T-cell (primary cell): ENCODE measurements around the gene LAMTOR5. TPM values are rescaled to one million over a fixed set of nuclear protein-coding genes. Genes with fewer than 3 reads are reported as not detected.
"Not testable (repeated sequence)": the region's sequence is repeated elsewhere in the genome, so short reads cannot be mapped to it uniquely, and the experiment has no call there.

Experiments used
- ATAC-seq, 4 experiments: fragments of 200-7000 bp in 3 of 4; fragments of 150-1000 bp in 1 of 4; cut with Tn5 transposase; replicated peaks in 1 of 4; 1 replicate in 3 of 4; 2 replicates in 1 of 4; pipeline ENCODE4 v1.10.0; 2021; ENCODE audit warnings: moderate library complexity in 3 of 4, mild to moderate bottlenecking in 2 of 4, moderate number of reproducible peaks in 1 of 4
- CTCF ChIA-PET, 2 donors: fragments of 300-600 bp; sonication (Branson Sonifier 250); formaldehyde crosslinking; loops; one replicate each; lab custom pipeline; 2022; ENCODE audit warnings: antibody characterized with exemption in 2 of 2; lab: Charles Lee
- POLR2A ChIA-PET, 2 donors: fragments of 300-600 bp; sonication (Branson Sonifier 250); formaldehyde crosslinking; loops; one replicate each; lab custom pipeline; 2022; ENCODE audit warnings: antibody characterized with exemption in 2 of 2; lab: Charles Lee
- DNase-seq, 35 experiments: peaks; one replicate each; pipeline versions ENCODE4 v3.0.0 to v3.0.0-alpha.2; 2013 to 2023
- H3K27ac ChIP-seq: one replicate; pipeline ENCODE4 v1.5.1; 2013; ENCODE audit warnings: low read length
- H3K27me3 ChIP-seq, 2 experiments: replicated peaks in 1 of 2; 1 replicate in 1 of 2; 2 replicates in 1 of 2; pipeline versions ENCODE4 v1.6.1 to v1.7.0; 2013; ENCODE audit warnings: low read length in 1 of 2, mixed read lengths in 1 of 2; ENCODE audit not compliant: control insufficient read depth in 2 of 2, insufficient read depth in 2 of 2; ENCODE audit errors: extremely low read depth in 1 of 2
- H3K36me3 ChIP-seq, 2 donors: 1 replicate in 1 of 2; 2 replicates in 1 of 2; pipeline versions ENCODE4 v1.6.1 to v1.7.0; 2013; ENCODE audit warnings: low read length in 1 of 2; ENCODE audit not compliant: control insufficient read depth in 2 of 2, insufficient read depth in 1 of 2; ENCODE audit errors: extremely low read depth in 1 of 2
- H3K4me1 ChIP-seq, 2 experiments: 1 replicate in 1 of 2; 2 replicates in 1 of 2; pipeline versions ENCODE4 v1.6.1 to v1.7.0; 2013; ENCODE audit warnings: low read length in 2 of 2, mixed read lengths in 1 of 2; ENCODE audit not compliant: insufficient read depth in 2 of 2, control insufficient read depth in 1 of 2; ENCODE audit errors: extremely low read depth in 1 of 2
- H3K4me3 ChIP-seq, 2 donors: 1 replicate in 1 of 2; 2 replicates in 1 of 2; pipeline versions ENCODE4 v1.5.1 to v1.7.0; 2013; ENCODE audit warnings: mild to moderate bottlenecking in 2 of 2, low read length in 1 of 2, moderate library complexity in 1 of 2; ENCODE audit not compliant: control insufficient read depth in 1 of 2; ENCODE audit errors: extremely low read depth in 1 of 2
- H3K9me3 ChIP-seq: 2 replicates; pipeline ENCODE4 v1.7.0; 2013
- H3K27ac Mint-ChIP-seq, 2 donors: one replicate each; pipeline ENCODE4 v1.8.0; 2020 to 2021; ENCODE audit warnings: mild to moderate bottlenecking in 2 of 2, mixed read lengths in 2 of 2
- H3K27me3 Mint-ChIP-seq, 2 donors: one replicate each; pipeline ENCODE4 v1.8.0; 2021 to 2022; ENCODE audit warnings: mixed read lengths in 2 of 2
- H3K36me3 Mint-ChIP-seq: one replicate; pipeline ENCODE4 v1.8.0; 2021; ENCODE audit warnings: mixed read lengths
- H3K4me1 Mint-ChIP-seq, 3 donors: one replicate each; pipeline ENCODE4 v1.8.0; 2020 to 2022; ENCODE audit warnings: mixed read lengths in 3 of 3, mild to moderate bottlenecking in 1 of 3
- H3K4me3 Mint-ChIP-seq, 3 donors: one replicate each; pipeline ENCODE4 v1.8.0; 2020 to 2022; ENCODE audit warnings: mild to moderate bottlenecking in 3 of 3, mixed read lengths in 3 of 3, moderate library complexity in 3 of 3
- H3K9me3 Mint-ChIP-seq, 3 donors: one replicate each; pipeline ENCODE4 v1.8.0; 2020 to 2022; ENCODE audit warnings: mixed read lengths in 3 of 3
- WGBS: methylation state at CpG from one replicate; pipeline ENCODE4 v1.1.5; 2013; ENCODE audit warnings: missing lambda C conversion rate; ENCODE audit not compliant: insufficient coverage; 5-methylcytosine and 5-hydroxymethylcytosine counted together
- total RNA-seq, 35 experiments: library from RNA in 6 of 35; stranded (reverse) in 6 of 35; fragments of 120-200 nt in 1 of 35; gene quantifications; one replicate each; pipeline versions ENCODE4 v1.2.1 to v1.2.4 and lab custom pipeline; 2013 to 2026

The LAMTOR5 gene
- total RNA-seq, 5 donors from 2014 or later (not counting 1 experiment from before 2014, with no cell fraction given) = 60.0 to 68.6 (median 67.0) TPM

DNA sequence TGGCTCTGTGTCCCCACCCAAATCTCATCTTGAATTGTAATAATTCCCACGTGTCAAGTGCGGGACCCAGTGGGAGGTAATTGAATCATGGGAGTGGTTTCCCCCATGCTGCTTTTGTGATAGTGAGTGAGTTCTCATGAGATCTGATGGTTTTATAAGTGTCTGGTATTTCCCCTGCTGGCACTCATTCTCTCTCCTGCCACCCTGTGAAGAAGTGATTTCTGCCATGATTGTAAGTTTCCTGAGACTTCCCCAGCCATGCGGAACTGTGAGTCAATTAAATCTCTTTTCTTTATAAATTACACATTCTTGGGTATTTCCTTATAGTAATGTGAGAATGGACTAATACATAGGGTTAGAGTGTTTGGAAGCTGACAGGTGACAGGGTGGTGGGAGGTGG is 32.4 kb upstream of the LAMTOR5 start:
- not testable (repeated sequence) for H3K27ac Mint-ChIP-seq, H3K4me3 Mint-ChIP-seq

DNA sequence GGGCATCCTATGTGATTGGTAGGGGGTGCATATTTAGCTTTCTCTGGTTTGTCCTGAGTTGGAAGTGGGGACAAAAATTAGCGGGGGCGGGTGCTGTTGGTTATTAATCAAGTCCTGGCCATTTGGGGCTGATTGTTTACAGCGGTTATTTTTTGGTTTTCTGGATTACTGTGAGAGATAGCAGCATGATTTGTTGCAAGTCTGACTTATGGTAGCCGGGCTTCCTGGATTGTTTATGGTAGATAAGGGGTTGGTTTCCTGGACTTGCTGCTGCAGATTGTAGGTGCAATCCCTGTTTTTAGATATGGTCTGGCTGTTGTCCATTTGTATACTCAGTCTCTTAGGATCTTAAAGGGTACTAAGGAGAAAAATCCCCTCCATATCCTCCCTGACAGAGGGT is 31.4 kb upstream of the LAMTOR5 start:
- H3K27ac ChIP-seq = no peak overlapping the region
- no peaks in the 10 kb centered on the region for H3K36me3 ChIP-seq
- Mint-ChIP-seq H3K9me3 (no peaks in the 10 kb centered on the region), H3K36me3 (no peaks in the 10 kb centered on the region), H3K27ac (no peak overlapping the region), H3K4me1 (no peaks in the 10 kb centered on the region), H3K27me3 (peaks cover 6 to 19% of the 10 kb centered on the region in 2 donors), H3K4me3 (no peak overlapping the region)
- DNase-seq (no peak), ATAC-seq (no peak)
- no peak overlapping the region for H3K4me3 ChIP-seq
- no peaks in the 10 kb centered on the region for H3K4me1 ChIP-seq
- 49% methylated on average over 3 of the region's 4 CpGs for WGBS
- no peaks in the 10 kb centered on the region for H3K9me3 ChIP-seq
- peaks cover 0 to 25% of the 10 kb centered on the region in 2 experiments for H3K27me3 ChIP-seq
- ChIA-PET CTCF (no interaction called here), POLR2A (no interaction called here)

More for the DNA sequence above, 32.4 kb upstream of the LAMTOR5 start:
- H3K36me3 ChIP-seq, H3K4me1 Mint-ChIP-seq, H3K36me3 Mint-ChIP-seq, H3K4me1 ChIP-seq, H3K9me3 Mint-ChIP-seq, ATAC-seq, H3K9me3 ChIP-seq, H3K27ac ChIP-seq, CTCF ChIA-PET, H3K4me3 ChIP-seq, POLR2A ChIA-PET, DNase-seq: not testable (repeated sequence)
- H3K27me3 Mint-ChIP-seq = peaks cover 3 to 17% of the 10 kb centered on the region in 2 donors
- peaks cover 0 to 17% of the 10 kb centered on the region in 2 experiments for H3K27me3 ChIP-seq
- no CpG with 5 or more reads among the region's 3 CpGs for WGBS

GRCh38 chr1:110437645-110438299 is 30.3 kb upstream of the LAMTOR5 start:
- H3K9me3 Mint-ChIP-seq, H3K4me3 ChIP-seq, H3K36me3 ChIP-seq, H3K4me1 Mint-ChIP-seq, H3K36me3 Mint-ChIP-seq, H3K4me1 ChIP-seq, H3K9me3 ChIP-seq, POLR2A ChIA-PET, H3K27ac ChIP-seq, H3K27ac Mint-ChIP-seq, ATAC-seq, DNase-seq, H3K4me3 Mint-ChIP-seq: not testable (repeated sequence)
- CTCF ChIA-PET = interaction anchor here in 1 of 2 donors (0.9 kb wide), 1 partner anchor 26 kb away, joined by 3 read pairs; no protein-coding TSS in a partner anchor
- 65% methylated on average over 6 of the region's 9 CpGs for WGBS
- peaks cover 10 to 16% of the 10 kb centered on the region in 2 donors for H3K27me3 Mint-ChIP-seq
- H3K27me3 ChIP-seq = peaks cover 0 to 28% of the 10 kb centered on the region in 2 experiments

DNA sequence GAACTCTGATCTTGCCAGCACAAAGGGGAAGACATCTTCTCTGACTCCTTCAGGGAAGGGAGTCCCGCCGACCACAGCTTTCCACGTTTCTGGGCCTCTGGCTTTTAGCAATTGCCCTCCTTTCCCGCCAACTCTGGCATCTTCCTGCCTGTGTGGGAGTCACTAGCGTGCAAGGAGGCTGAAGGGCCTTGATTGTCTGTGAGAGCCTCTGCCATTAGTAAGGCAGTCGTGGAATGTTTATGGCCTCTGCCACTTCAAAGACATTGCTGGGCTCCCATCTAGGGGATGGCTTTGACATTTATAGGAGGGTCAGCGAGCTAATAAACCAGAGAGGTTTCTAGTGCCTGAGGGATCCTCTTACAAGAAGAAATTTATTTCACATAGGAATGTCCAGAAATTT is 29.1 kb upstream of the LAMTOR5 start:
- Mint-ChIP-seq H3K36me3 (no peaks in the 10 kb centered on the region), H3K27ac (no peak overlapping the region), H3K9me3 (no peaks in the 10 kb centered on the region), H3K4me1 (no peaks in the 10 kb centered on the region), H3K4me3 (no peak overlapping the region), H3K27me3 (peaks cover 10 to 14% of the 10 kb centered on the region in 2 donors)
- no peak for DNase-seq
- no peak for ATAC-seq
- Histone ChIP-seq H3K27ac (no peak overlapping the region), H3K9me3 (no peaks in the 10 kb centered on the region), H3K4me1 (no peaks in the 10 kb centered on the region), H3K4me3 (no peak overlapping the region), H3K36me3 (no peaks in the 10 kb centered on the region), H3K27me3 (peaks cover 0 to 27% of the 10 kb centered on the region in 2 experiments)
- whole genome bisulfite sequencing = 78% methylated on average over 6 of the region's 7 CpGs
- CTCF ChIA-PET = interaction anchor here (0.5 to 0.6 kb wide), 2 partner anchors 14 to 229 kb away, joined by 3 to 4 read pairs; no protein-coding TSS in a partner anchor
- POLR2A ChIA-PET = no interaction called here

- H3K27ac ChIP-seq = no peak overlapping the region
- ChIA-PET POLR2A (no interaction called here), CTCF (no interaction called here)
- no peak overlapping the region for H3K4me3 ChIP-seq
- DNase-seq = no peak
- H3K4me3 Mint-ChIP-seq = no peak overlapping the region
- no CpG with 5 or more reads among the region's 3 CpGs for WGBS
- H3K9me3 Mint-ChIP-seq = no peaks in the 10 kb centered on the region
- no peak overlapping the region for H3K27ac Mint-ChIP-seq
- H3K27me3 ChIP-seq = peaks cover 0 to 35% of the 10 kb centered on the region in 2 experiments
- H3K27me3 Mint-ChIP-seq = peaks cover 15 to 16% of the 10 kb centered on the region in 2 donors
- ATAC-seq = no peak
- no peaks in the 10 kb centered on the region for H3K9me3 ChIP-seq
- H3K36me3 Mint-ChIP-seq = no peaks in the 10 kb centered on the region
- H3K4me1 Mint-ChIP-seq = no peaks in the 10 kb centered on the region
- H3K36me3 ChIP-seq = no peaks in the 10 kb centered on the region
- no peaks in the 10 kb centered on the region for H3K4me1 ChIP-seq
These were observed 27.5 kb upstream of the LAMTOR5 start for GRCh38 chr1:110434946-110435345.

DNA sequence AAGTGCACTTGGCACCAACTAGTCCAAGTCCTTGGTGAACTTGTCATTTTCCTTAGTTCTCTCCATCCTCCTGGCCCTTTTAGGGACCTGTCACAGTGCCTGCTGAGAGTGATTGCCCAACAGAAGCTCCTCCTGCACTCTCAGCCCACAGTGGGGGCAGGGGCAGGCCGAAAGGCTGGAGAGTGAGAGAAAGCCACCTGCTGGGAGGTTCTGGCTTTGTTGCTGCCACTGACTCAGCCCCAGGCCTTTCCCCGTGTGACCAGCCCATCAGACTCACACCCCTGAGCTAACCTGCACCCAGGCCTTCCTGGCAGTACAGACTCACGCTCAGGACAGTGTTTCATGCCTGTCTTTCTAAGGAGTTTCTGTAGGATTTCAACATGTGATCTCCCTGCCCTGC is 26.3 kb upstream of the LAMTOR5 start:
- no peaks in the 10 kb centered on the region for H3K4me1 Mint-ChIP-seq
- Histone ChIP-seq H3K9me3 (no peaks in the 10 kb centered on the region), H3K4me3 (no peak overlapping the region), H3K27ac (no peak overlapping the region), H3K4me1 (no peaks in the 10 kb centered on the region), H3K27me3 (peaks cover 0 to 34% of the 10 kb centered on the region in 2 experiments), H3K36me3 (no peaks in the 10 kb centered on the region)
- H3K36me3 Mint-ChIP-seq = no peaks in the 10 kb centered on the region
- DNase-seq = no peak
- no peak for ATAC-seq
- WGBS = 48% methylated on average over 3 of the region's 3 CpGs
- H3K4me3 Mint-ChIP-seq = no peak overlapping the region
- ChIA-PET POLR2A (no interaction called here), CTCF (interaction anchor here in 1 of 2 donors (0.6 to 1.0 kb wide), 2 partner anchors 26 to 389 kb away, joined by 3 read pairs; no protein-coding TSS in a partner anchor)
- H3K27ac Mint-ChIP-seq = no peak overlapping the region
- H3K27me3 Mint-ChIP-seq = peaks cover 10 to 16% of the 10 kb centered on the region in 2 donors
- H3K9me3 Mint-ChIP-seq = no peaks in the 10 kb centered on the region
